Daoy (cell line): ENCODE data around the gene EVL. TPM values are rescaled to one million over a fixed set of nuclear protein-coding genes. Genes with fewer than 3 reads are reported as not detected.
"Not testable (repeated sequence)": the region's sequence is repeated elsewhere in the genome, so short reads cannot be mapped to it uniquely, and the experiment has no call there.

Experiments
- DNase-seq: peaks from one replicate; pipeline ENCODE4 v3.0.0-alpha.2; 2015; ENCODE audit warnings: low read depth
- total RNA-seq: library from RNA; depleted of rRNA; stranded (reverse); fragments of >200 nt; shearing (Covaris generic); gene quantifications from 2 replicates; pipeline ENCODE4 v1.2.3, GENCODE V29; 2014

EVL gene
- total RNA-seq, 1 experiment from 2014 or later = 18.6 TPM

- no peak for DNase-seq
These were observed 27.2 kb upstream of the EVL start for GRCh38 chr14:100038065-100038464.

- no peak for DNase-seq
These were observed 25.3 kb upstream of the EVL start for GRCh38 chr14:100039903-100040302.

- DNase-seq = no peak
These were observed 24.0 kb upstream of the EVL start for GRCh38 chr14:100041271-100041670.

- no peak for DNase-seq
These were observed 22.9 kb upstream of the EVL start for GRCh38 chr14:100042286-100042685.

- no peak for DNase-seq
These were observed 19.4 kb upstream of the EVL start for GRCh38 chr14:100045642-100046344.

GRCh38 chr14:100047600-100047999 lies 17.6 kb upstream of the EVL start:
- DNase-seq = no peak

- DNase-seq = peak; percentile 39
These were observed 16.4 kb upstream of the EVL start for GRCh38 chr14:100048786-100049185.

GRCh38 chr14:100049220-100049619 lies 16.0 kb upstream of the EVL start:
- DNase-seq = peak; percentile 28

- DNase-seq = no peak
These were observed 14.1 kb upstream of the EVL start for GRCh38 chr14:100051103-100051502.

GRCh38 chr14:100051543-100051942 lies 13.7 kb upstream of the EVL start:
- DNase-seq = no peak

- DNase-seq = no peak
These were observed 12.4 kb upstream of the EVL start for GRCh38 chr14:100052819-100053218.

- no peak for DNase-seq
These were observed 10.7 kb upstream of the EVL start for GRCh38 chr14:100054316-100055075.

- no peak for DNase-seq
These were observed 8.8 kb upstream of the EVL start for GRCh38 chr14:100056431-100056830.

GRCh38 chr14:100056964-100057795 lies 8.0 kb upstream of the EVL start:
- DNase-seq = no peak

GRCh38 chr14:100058777-100059437 lies 6.3 kb upstream of the EVL start:
- no peak for DNase-seq

- DNase-seq = no peak
These were observed 5.8 kb upstream of the EVL start for GRCh38 chr14:100059438-100059781.

- no peak for DNase-seq
These were observed 4.5 kb upstream of the EVL start for GRCh38 chr14:100060760-100061159.

- no peak for DNase-seq
These were observed 2.6 kb upstream of the EVL start for GRCh38 chr14:100062590-100062989.

GRCh38 chr14:100063314-100063941 lies 1.8 kb upstream of the EVL start:
- DNase-seq = no peak

- not testable (repeated sequence) for DNase-seq
These were observed 708 bp upstream of the EVL start for GRCh38 chr14:100064335-100065092.
